ENCODE results near the gene AADAT.

DNA sequence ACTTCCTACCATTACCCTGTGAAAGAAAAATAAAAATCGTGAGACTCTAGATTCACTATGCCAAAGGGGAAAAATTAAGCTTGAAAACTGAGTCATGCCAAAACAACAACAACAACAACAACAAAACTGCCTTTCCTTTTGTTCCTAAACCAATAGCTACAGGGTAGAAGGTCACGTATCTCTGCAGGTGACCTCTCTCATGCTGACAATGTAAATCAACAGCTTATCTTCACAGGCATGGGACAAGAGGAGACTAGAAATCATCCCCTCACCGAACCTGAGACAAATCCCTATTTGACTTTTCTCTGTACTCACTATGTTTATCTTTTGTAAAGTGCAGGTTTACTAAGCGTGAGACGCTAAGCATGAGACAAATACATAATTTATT, 20.5 kb upstream of the AADAT start:
- TF ChIP-seq, protein P1, sequence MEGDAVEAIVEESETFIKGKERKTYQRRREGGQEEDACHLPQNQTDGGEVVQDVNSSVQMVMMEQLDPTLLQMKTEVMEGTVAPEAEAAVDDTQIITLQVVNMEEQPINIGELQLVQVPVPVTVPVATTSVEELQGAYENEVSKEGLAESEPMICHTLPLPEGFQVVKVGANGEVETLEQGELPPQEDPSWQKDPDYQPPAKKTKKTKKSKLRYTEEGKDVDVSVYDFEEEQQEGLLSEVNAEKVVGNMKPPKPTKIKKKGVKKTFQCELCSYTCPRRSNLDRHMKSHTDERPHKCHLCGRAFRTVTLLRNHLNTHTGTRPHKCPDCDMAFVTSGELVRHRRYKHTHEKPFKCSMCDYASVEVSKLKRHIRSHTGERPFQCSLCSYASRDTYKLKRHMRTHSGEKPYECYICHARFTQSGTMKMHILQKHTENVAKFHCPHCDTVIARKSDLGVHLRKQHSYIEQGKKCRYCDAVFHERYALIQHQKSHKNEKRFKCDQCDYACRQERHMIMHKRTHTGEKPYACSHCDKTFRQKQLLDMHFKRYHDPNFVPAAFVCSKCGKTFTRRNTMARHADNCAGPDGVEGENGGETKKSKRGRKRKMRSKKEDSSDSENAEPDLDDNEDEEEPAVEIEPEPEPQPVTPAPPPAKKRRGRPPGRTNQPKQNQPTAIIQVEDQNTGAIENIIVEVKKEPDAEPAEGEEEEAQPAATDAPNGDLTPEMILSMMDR (IDR thresholded peaks at IDR 0.05), result no peak
- no peak for TF ChIP-seq POLR2A (IDR thresholded peaks at IDR 0.05)

Measured in body of pancreas (tissue), 4 donors.